ENCODE results near the gene ITPRID1.

The ITPRID1 gene

DNA sequence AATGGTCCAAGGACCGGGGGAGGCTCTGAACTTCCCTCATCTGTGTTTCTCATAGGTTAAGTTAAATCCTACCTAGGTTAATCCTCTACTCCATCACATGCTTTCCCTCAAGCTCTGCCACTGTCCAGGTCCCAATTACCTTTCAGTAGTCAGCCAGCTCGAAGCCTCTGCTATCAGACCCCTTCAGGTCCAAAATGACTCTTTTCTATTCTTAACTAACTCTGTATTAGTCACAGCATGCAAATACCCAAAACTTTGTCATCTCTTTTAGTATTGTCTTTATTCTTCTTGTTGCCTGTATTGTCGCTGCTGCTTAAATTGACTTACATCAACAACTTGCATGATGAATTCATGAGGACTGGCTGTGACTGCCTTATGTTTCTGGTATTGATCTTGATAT is 188.5 kb downstream of the ITPRID1 start:
- H3K4me3 Mint-ChIP-seq = no peak overlapping the region
- H3K27me3 Mint-ChIP-seq = no peaks in the 10 kb centered on the region
- peaks cover 6 to 11% of the 10 kb centered on the region in 2 donors for H3K9me3 Mint-ChIP-seq
- DNase-seq (no peak), ATAC-seq (replicated peaks) (no peak)
- no peaks in the 10 kb centered on the region for H3K4me1 Mint-ChIP-seq (ENCODE audit: low read depth in 2 of 2)
- no peak overlapping the region for H3K27ac Mint-ChIP-seq
- no peaks in the 10 kb centered on the region for H3K36me3 Mint-ChIP-seq (ENCODE audit: insufficient read depth)

DNA sequence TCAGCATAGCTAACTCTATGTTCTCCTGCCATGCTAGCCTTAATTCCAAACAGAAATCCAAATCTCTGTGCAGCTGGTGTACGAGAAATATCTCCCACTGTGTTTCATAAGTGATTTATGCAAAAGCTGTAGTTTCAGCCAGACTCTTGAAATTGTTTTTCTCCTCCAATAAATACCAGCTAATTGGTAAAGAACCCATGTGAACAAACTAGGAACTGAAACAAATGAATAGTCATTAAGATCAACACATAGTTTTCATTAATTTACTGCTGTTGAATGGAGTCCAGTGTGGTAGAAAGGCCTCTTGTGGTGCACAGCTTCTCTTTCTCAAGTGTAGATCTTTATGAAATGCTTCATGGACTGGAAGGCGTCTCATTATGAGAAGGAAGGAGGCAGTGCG is 191.5 kb downstream of the ITPRID1 start:
- ATAC-seq (replicated peaks) (no peak), DNase-seq (no peak)
- Mint-ChIP-seq H3K9me3 (peaks cover 5 to 11% of the 10 kb centered on the region in 2 donors), H3K27me3 (no peaks in the 10 kb centered on the region), H3K27ac (no peak overlapping the region), H3K4me1 (ENCODE audit: low read depth in 2 of 2) (no peaks in the 10 kb centered on the region), H3K36me3 (ENCODE audit: insufficient read depth) (no peaks in the 10 kb centered on the region), H3K4me3 (no peak overlapping the region)

- Mint-ChIP-seq H3K4me1 (ENCODE audit: low read depth in 2 of 2) (no peaks in the 10 kb centered on the region), H3K4me3 (no peak overlapping the region), H3K9me3 (peaks cover 3 to 13% of the 10 kb centered on the region in 2 donors), H3K27ac (no peak overlapping the region), H3K27me3 (no peaks in the 10 kb centered on the region), H3K36me3 (ENCODE audit: insufficient read depth) (no peaks in the 10 kb centered on the region)
- DNase-seq (no peak), ATAC-seq (replicated peaks) (no peak)
These were observed 193.2 kb downstream of the ITPRID1 start for GRCh38 chr7:31707089-31707488.

All from effector memory CD8-positive, alpha-beta T cell (primary cell).